ENCODE measurements around the gene MYOG.

Gene MYOG

DNA sequence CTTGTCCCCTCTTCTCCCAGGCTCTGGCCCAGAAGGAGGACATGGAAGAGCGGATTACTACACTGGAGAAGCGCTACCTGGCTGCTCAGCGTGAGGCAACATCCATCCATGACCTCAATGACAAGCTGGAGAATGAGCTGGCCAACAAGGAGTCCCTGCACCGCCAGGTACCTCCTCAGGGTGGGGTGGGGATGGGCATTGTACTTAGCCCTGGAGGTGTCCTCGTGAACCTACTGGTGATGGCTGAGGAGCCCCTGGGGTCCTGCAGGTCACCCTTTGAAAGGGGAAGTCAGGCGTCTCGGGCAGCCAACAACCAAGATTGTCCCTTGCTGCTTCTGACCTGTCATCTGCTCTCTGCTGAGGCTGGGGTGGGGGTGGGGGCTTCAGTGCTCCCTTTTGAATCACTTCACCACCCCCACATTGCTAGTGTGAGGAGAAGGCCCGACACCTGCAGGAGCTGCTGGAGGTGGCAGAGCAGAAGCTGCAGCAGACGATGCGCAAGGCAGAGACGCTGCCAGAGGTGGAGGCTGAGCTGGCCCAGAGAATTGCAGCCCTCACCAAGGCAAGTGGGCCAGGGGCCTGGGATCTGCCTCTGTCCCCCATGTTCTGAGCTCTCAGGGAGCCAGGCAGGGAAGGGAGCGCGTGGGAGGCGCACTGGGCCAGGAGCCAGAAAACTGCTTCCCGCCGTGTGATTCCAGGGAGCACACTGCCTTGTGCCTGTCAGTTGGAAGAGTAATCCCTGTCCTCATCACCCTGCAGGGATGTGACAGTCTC lies 39.8 kb downstream of the MYOG start:
- no peak for DNase-seq

DNA sequence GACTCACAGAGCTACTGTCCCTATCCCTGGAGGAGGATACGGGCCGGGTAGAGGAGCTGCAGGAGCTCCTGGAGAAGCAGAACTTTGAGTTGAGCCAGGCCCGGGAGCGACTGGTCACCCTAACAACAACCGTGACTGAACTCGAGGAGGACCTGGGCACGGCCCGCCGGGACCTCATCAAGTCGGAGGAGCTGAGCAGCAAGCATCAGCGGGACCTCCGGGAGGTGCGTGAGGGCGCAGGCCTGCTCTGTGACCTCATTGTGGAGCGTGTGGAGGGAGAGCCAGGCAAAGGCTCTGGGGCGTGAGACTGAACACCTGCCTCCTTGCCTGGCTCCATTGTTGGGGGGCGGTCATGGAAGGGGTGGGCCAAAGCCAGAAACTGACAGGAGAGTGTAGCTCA lies 40.5 kb downstream of the MYOG start:
- no peak for DNase-seq

DNA sequence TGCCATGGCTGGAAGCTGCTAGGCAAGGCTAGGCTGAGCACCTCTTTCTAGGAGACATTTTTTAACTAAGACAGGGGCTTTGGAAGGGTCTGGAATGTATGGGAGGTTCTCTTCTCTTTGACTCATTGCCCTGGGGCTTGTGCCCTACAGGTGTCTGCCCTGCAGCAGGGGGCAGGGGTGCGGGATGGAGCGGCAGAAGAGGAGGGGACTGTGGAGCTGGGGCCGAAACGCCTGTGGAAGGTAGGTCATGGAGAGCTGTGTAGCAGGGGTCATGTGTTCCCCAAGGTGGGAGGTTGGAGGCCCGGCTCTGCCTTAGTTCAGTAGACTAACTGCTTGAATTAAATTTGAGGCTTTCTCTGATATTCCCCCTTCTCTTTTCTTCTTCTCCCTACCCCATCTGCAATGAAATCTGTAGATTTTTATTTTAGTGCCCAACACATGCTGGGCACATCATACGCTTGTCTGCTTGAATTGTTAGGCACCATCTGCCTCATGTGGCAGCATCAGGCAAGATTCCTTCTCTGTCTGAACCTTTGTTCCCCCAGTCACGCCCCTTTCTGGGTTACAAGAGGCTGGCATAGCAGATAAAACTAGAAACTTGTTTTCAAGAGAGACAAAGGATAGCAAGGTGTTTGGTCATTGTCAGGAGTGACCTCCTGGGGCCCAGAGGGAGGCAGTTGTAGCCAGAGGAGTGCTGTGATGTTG lies 41.1 kb downstream of the MYOG start:
- DNase-seq: no peak

DNA sequence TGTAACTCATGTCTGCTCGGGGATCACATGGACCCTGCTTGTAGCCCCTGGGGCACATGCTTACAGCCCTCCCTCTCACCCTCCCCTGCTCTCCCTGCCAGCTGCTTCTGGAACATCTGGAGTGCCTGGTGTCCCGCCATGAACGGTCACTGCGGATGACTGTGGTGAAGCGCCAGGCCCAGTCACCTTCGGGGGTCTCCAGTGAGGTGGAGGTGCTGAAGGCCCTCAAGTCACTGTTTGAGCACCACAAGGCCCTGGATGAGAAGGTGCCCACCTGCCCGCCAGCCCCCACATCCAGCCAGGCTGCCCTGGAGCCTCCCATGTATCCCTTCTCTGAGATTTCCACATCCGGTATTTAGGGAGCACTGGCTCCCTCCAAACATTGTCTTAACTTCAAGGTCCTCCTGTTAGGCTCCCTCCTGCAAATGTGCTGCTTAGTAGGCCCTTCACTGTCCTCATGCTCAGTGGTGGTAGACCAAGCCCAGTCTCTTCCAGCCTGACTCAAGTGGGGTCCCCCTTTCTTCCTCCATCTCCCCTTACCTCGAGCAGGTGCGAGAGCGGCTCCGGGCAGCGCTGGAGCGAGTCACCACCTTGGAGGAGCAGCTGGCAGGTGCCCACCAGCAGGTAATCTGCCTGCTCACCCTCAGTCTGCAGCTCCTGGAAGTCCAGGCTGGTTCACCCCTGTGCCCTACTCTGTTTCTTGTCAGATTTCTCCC lies 41.8 kb downstream of the MYOG start:
- DNase-seq: no peak

DNA sequence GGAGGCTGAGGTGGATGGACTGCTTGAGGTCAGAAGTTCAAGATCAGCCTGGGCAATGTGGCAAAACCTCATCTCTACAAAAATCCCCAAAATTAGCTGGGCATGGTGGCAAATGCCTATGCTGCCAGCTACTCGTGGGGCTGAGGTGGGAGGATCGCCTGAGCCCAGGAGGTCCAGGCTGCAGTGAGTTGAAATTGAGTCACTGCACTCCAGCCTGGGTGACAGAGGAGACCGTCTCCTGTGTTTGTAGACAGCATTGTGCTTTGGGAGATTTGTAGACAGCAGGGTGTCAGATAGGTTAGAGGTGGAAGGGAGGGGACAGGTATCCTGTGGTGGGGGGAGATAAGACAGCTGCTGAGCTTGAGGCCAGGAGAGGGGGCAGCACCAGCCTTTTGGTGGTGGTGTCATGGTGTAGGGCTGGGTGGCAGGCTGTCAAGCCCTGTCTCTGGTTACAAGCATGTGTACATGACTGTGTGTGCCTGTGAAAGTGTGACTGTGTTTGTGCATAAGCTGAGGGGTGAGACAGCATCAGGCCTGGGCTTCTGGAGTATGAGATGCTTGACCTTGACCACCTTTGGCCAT lies 44.4 kb downstream of the MYOG start:
- DNase-seq: no peak

DNA sequence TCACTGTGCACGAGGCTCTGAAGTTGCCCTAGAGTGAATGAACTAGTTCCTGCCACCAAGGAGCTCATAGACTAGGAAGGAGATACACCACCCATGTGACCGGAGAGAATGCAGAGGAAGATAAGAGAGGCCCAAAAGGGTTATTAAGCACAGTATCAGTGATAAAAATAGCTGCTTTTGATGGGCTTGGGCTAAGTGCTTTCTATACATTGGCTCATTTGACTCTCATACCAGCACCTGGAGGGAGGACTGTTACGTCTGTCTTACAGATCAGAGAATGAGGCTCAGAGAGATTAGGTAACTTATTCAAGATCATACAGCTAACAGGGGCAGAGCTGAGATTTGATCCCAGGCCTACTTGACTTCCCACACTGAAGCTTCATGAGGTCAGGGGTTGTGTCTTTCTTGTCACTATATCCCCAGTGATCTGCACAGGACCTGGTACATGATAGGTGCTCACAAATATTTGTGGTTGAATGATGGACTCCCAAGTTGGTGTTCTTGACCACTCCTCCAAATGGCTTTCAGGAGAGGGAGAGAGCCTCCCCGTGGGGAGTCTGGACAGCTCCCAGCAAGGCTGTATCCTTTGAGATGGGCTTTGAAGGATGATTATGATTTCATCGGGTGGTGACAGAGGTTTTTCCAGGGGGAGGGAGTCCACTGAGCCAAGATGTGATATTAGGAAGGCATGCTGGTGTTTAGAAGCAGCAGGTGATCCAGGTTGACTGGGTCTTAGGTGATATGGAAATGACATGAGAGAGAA lies 45.1 kb downstream of the MYOG start:
- no peak for DNase-seq

DNA sequence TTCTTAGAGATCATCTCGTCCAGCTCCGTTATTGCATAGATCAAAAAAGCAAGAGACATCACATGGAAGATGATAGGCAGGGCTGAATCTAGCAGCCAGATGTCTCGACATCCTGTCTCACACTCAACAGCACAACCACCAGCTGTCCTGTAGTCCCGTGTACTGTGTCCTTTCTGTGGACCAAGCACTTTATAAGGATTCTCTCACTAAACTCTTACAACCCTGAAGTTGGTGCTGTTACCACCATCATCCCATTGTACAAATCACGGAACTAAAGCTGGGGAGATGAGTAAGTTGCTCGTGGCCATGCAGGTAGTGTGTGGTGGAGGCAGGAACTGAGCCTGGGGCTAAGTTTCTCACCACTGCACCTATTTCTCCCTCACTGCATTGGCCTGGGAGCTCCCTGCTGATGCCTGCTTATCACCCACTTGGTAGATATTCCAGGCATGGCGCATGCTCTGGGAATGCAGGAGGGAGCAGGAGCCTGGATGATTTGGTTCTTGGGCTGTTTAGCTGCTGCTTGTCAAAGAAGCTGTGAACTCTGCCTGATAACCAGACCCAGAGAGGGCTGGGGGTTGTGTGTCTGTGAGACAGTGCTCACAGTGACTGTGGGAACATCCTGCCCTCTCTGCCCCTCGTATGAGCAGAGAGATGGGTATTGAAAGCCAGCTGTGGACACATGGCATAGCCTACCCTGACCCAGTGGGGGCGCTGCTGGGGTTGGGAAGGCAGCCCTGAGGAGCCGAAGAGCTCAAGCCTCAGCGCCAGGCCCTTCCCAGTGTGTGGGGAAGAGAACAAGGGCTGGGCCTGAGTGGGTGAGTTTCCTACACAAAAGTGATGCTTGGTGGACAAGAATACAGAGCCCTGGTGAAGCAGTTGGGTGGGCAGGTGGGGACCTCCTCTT lies 46.0 kb downstream of the MYOG start:
- DNase-seq: no peak

DNA sequence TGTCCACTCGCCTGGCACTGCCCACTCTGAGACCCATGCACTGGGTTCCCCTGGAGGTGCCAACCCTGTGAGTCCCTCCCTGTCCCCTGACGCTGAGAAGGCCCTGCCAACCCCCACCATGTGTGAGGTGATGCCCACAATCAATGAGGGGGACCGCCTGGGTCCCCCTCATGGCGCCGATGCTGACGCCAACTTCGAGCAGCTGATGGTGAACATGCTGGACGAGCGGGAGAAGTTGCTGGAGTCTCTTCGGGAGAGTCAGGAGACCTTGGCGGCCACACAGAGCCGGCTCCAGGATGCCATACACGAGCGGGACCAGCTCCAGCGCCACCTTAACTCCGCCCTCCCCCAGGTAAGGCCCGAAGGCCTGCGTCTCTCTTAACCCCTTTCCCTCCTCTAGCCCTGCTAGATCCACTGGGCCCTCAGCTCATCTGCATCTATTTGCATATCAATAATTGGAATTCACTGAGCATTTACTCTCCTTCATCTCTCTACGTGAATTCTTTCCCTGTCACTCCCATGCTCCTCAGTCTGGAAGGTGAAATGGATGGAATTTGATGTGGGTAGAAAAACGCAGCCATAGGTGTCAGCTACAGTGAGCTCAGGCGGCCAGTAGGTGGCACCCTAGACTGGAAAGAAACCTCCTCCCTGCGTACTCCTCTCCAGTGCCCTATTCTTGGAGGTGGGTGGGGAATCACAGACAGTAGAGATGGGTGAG lies 46.8 kb downstream of the MYOG start:
- DNase-seq: peak; percentile 30

DNA sequence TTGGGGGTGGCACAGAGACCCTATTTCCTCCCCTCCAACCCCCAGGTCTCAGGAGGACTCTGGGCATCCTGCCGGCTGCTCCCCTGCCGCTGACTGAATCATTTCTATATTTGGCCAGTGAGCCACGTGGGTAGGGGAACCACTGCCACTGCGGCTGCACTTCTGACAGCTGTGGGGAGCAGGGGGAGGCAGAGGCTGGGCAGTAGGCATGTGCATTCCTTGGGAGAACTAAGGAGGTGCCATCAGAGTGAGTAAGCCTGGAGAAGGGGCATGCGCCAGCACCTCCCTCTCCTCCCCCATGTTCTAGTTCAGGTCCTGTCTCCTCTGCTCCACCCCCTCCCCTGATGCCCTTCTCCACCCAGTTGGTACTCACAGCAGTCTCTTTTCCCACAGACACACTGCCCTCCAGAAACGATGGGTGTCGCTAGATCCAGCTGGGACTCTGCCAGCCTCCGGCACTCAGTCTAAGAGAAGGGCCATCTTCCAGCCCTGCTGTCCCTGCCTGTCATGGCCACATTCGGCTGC lies 47.5 kb downstream of the MYOG start:
- DNase-seq: no peak

DNA sequence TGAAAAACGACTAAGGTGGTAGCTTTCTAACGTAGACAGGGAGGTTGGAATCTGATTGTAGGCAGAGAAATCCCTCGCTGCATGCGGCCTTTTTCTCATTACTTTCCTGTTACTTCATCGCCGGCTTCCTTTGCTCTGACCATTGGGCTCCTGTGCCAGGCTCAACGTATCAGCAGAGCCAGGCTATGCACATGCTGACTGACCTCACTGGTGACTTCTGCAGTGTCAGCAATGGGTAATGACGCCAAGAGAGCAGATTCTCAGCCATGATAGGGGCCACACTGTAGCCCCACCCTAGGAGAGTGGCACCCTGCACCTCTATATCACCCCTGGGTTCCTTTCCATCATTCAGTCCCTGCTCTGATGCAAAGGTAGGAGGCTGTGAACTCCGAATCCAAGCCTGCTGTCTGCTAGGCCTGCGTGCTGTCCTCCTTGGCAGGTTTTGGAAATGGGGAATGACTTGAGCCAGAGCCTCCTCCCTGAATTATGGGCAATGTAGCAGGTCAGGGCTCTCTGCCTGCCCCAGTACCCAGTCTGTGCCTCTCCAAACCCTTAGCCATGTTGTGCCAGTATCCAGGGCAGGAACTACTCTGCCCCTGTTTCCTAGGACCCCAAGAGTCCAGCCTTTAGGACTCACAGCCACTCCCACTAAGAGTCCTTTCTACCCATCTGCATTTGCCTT lies 48.2 kb downstream of the MYOG start:
- no peak for DNase-seq

DNA sequence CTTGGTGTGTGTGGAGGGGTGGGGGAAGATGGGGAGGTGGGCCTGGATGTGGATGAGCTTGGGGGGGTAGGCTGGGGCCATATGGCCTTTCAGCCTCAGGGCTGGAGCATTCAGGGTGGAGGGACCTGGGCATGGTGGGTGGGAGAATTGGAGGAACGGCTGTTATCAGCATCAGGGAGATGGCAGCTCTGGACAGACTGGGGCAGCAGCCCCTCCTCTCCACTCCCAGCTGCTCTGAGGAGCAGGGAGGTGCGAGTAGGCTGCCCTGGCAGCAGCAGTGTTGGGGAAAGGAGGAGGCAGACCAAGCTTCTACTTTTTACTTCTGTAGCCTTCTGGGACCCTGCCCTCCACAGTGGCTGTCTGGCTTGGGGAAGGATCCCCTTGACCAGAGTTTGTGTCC lies 49.3 kb downstream of the MYOG start:
- DNase-seq: no peak

DNA sequence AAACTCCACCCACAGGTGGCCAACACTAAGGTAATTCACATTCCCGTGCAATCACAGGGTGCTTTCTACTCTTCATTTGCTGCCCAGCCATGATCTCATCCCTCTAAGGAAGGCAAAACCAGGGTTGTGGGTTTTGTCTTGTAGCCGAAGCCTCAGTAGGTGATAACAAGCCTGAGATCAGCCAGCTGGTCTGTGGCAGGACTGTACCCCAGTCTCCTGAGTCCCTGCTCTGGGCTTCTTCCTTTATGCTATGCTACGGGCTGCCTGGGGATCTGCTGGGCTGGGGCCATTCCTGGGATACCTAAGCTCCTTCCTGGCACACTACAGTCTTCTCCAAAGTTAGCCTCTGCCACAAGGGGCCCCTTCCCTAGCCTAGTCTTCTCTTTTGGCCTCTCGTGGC lies 49.7 kb downstream of the MYOG start:
- no peak for DNase-seq

DNA sequence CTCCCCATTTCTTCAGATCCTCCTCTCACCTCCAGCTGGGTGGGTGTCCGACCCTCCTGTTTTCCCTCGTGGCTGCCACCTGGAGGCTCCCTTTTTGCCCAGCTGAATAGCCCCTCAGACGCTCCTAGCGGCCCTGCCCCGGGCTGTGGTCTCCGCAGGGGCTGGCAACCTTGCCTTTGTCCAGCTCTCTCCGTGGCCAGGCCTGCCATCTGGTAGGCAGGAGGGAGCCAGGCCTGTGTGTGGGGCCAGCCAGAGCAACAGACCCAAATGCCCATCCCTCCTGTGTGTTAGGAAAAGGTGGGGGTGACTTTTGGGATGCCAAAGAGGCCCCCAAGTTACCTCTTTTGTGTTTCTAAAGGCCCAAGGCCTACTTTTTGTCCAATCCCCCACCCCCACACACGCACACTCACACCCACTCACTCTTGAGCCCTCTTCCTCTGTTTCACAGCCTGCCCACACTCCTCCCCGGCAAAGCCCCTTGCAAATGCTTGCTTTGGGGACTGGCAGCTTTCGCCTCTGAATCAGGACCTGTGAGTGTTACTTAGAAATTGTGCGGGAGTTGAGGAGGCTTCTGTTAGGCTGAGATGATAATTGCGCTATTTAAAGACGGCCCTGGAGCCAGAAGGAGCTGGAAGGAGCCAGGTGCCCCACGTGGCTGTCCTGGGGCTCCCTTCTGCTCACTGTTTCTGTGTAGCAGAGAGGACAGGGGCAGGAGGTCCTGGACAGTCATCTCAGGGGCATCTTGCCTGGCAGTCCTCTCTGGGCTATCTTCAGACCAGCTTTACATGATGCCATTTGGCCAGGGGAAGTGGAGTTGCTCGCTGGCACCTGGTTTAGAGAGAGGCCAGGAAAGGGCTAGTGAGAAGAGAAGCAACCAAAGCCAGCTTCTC lies 50.5 kb downstream of the MYOG start:
- no peak for DNase-seq

DNA sequence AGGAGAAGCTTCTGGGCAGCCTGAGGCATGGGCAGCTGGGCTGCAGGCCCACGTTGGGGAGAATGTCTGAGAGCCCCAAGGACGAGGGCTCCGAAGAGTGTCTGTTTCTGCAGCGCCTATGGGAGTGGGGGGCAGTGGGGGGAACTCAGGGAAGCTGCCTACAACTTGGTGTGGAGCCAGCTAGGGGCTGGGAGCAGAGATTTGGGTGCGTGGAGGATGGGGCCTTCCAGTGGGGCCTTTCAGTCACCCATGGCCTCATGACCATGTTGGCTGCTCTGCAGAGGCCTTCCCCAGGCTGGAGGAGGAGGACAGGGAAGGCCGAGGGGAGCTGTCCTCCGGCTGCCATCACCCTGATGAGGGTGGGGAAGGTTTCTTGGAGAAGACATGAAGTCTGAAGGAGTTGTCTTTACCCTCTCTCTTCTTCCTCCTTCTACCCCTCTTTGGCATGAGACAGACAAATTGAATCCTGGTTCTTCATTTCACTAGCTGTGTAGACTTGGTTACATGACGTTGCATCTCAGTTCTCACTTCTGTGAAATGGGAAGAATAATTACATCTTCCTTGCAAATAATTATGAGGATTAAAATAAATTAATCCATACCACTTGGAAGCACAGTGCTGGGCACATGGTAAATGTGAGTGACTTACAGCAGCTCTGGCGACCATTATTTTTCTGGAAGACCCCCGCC lies 51.2 kb downstream of the MYOG start:
- no peak for DNase-seq

DNA sequence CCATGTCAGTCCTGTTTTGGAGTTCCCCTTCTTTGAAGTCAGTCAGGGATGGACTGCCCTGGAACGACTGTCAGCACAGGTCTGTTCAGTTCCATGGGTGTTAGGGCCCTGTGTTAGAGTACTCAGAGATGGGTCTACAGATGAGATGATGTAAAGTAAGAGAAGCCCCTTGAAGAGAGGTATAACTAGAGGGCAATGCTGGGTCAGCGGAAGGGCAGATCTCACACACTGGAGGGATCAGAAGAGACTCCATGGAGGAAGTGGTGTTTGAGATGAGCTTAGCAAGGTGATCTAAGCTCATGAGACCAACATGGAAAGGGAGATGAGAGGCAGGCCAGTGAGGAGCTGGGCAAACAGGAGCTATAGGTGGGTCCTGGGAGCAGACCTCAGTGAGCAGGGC lies 51.9 kb downstream of the MYOG start:
- no peak for DNase-seq

DNA sequence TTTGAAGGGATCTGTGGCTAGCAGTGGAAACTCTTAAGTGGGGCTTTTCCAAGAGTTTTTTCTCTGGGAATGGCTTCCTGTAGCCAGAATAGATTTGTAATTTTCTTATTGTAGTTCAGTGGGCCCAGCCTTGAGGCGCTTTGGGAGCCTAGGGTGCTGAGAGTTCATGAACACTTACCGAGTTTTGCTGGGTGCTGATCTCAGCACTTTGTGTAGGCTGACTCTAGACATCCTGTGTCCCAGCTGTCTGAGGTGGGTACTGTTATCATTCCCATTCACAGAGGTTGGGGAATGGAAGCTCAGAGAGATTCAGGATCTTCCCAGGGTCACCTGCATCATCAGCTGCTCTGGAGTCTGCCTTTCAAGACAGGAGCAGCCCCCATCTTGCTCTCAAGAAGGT lies 52.5 kb downstream of the MYOG start:
- no peak for DNase-seq
